ENCODE results near the gene INPP5K. TPM values are rescaled to one million over a fixed set of nuclear protein-coding genes. Genes with fewer than 3 reads are reported as not detected.

Gene INPP5K
- total RNA-seq, 2 donors from 2014 or later: 64.9 to 78.1 TPM

GRCh38 chr17:1467258-1467657, 49.2 kb downstream of the INPP5K start:
- no peak for TF ChIP-seq CTCF (IDR thresholded peaks at IDR 0.05)
- H3K9me3 ChIP-seq: no peaks in the 10 kb centered on the region
- no peak overlapping the region for H3K27ac ChIP-seq
- H3K36me3 ChIP-seq: peaks cover 73% of the 10 kb centered on the region
- DNase-seq (ENCODE audit: low spot score): no peak
- no peak overlapping the region for H3K4me3 ChIP-seq
- H3K4me1 ChIP-seq: peaks cover 0 to 13% of the 10 kb centered on the region in 2 donors
- H3K27me3 ChIP-seq: no peaks in the 10 kb centered on the region

- peaks cover 3 to 34% of the 10 kb centered on the region in 2 donors for H3K4me1 ChIP-seq
- peaks cover 42% of the 10 kb centered on the region for H3K36me3 ChIP-seq
- no peak for DNase-seq (ENCODE audit: low spot score)
- H3K27me3 ChIP-seq: no peaks in the 10 kb centered on the region
- no peak overlapping the region for H3K27ac ChIP-seq
- TF ChIP-seq CTCF (IDR thresholded peaks at IDR 0.05): no peak
- H3K4me3 ChIP-seq: no peak overlapping the region
- no peaks in the 10 kb centered on the region for H3K9me3 ChIP-seq
These were observed 52.2 kb downstream of the INPP5K start for GRCh38 chr17:1464186-1464585.

- Histone ChIP-seq H3K27ac (peak overlapping the region; percentile 33 to 35), H3K4me3 (no peak overlapping the region), H3K36me3 (peaks cover 26% of the 10 kb centered on the region), H3K4me1 (peaks cover 3 to 34% of the 10 kb centered on the region in 2 donors), H3K9me3 (no peaks in the 10 kb centered on the region), H3K27me3 (no peaks in the 10 kb centered on the region)
- TF ChIP-seq CTCF (IDR thresholded peaks at IDR 0.05): no peak
- no peak for DNase-seq (ENCODE audit: low spot score)
These were observed 54.0 kb downstream of the INPP5K start for GRCh38 chr17:1462164-1463112.

- Histone ChIP-seq H3K36me3 (peaks cover 15% of the 10 kb centered on the region), H3K4me3 (no peak overlapping the region), H3K27me3 (no peaks in the 10 kb centered on the region), H3K9me3 (no peaks in the 10 kb centered on the region), H3K27ac (peak overlapping the region; percentile 78 to 88), H3K4me1 (peaks cover 3 to 44% of the 10 kb centered on the region in 2 donors)
- DNase-seq (ENCODE audit: low spot score): no peak
- TF ChIP-seq CTCF (IDR thresholded peaks at IDR 0.05): no peak
These were observed 55.0 kb downstream of the INPP5K start for GRCh38 chr17:1461198-1461944.

- Histone ChIP-seq H3K27ac (peak overlapping the region; percentile 78 to 88), H3K4me3 (no peak overlapping the region), H3K9me3 (no peaks in the 10 kb centered on the region), H3K4me1 (peaks cover 3 to 44% of the 10 kb centered on the region in 2 donors), H3K36me3 (peaks cover 4% of the 10 kb centered on the region), H3K27me3 (no peaks in the 10 kb centered on the region)
- TF ChIP-seq CTCF (IDR thresholded peaks at IDR 0.05): no peak
- DNase-seq (ENCODE audit: low spot score): peak; percentile 77
These were observed 56.2 kb downstream of the INPP5K start for GRCh38 chr17:1460233-1460632.
